CD4-positive, alpha-beta T cell treated with Interferon alpha-2 for 1 hour (primary cell): ENCODE results near the gene AK1.
A peak's percentile ranks its signal among the peaks of the same experiment; 100 is the strongest.

ENCODE experiments used
- DNase-seq, 2 donors: peaks; one replicate each; pipeline ENCODE4 v3.0.0-alpha.2; 2020 to 2022

AK1 gene

GRCh38 chr9:127907867-127908659 is 30.6 kb upstream of the AK1 start:
- no peak for DNase-seq

GRCh38 chr9:127905788-127906191 is 28.3 kb upstream of the AK1 start:
- DNase-seq, result peak; percentile 74 to 78

- DNase-seq, result peak; percentile 68 to 71
Observed at GRCh38 chr9:127905004-127905728, 27.7 kb upstream of the AK1 start.

- DNase-seq, result no peak
Observed at GRCh38 chr9:127904561-127905003, 27.1 kb upstream of the AK1 start.

- peak; percentile 58 to 75 for DNase-seq
Observed at GRCh38 chr9:127903557-127904475, 26.3 kb upstream of the AK1 start.

GRCh38 chr9:127899128-127899943 is 21.9 kb upstream of the AK1 start, which contains the start of gene ST6GALNAC6:
ST6GALNAC6 (minus strand) TSS chr9:127899603; CDS start chr9:127897981, 1,622 bp downstream.
- peak; percentile 64 to 79 for DNase-seq

GRCh38 chr9:127898433-127899127 is 21.1 kb upstream of the AK1 start:
- peak in 1 of 2 donors; percentile 16 for DNase-seq

- peak; percentile 33 to 36 for DNase-seq
Observed at GRCh38 chr9:127897193-127897692, 19.8 kb upstream of the AK1 start.

GRCh38 chr9:127896395-127897192 is 19.1 kb upstream of the AK1 start:
- DNase-seq, result no peak

GRCh38 chr9:127895811-127896210 is 18.3 kb upstream of the AK1 start:
- DNase-seq, result no peak

- no peak for DNase-seq
Observed at GRCh38 chr9:127893392-127893791, 15.9 kb upstream of the AK1 start.

GRCh38 chr9:127892831-127893230 is 15.4 kb upstream of the AK1 start:
- DNase-seq, result no peak

GRCh38 chr9:127890053-127890452 is 12.6 kb upstream of the AK1 start:
- DNase-seq, result no peak

- DNase-seq, result no peak
Observed at GRCh38 chr9:127887792-127888191, 10.3 kb upstream of the AK1 start.

GRCh38 chr9:127886401-127886972 is 9.0 kb upstream of the AK1 start:
- no peak for DNase-seq

- no peak for DNase-seq
Observed at GRCh38 chr9:127885508-127886281, 8.2 kb upstream of the AK1 start.

GRCh38 chr9:127884976-127885490 is 7.6 kb upstream of the AK1 start:
- no peak for DNase-seq

- no peak for DNase-seq
Observed at GRCh38 chr9:127884427-127884911, 7.0 kb upstream of the AK1 start.

GRCh38 chr9:127883959-127884358 is 6.5 kb upstream of the AK1 start:
- DNase-seq, result no peak
